Epidermal melanocyte (primary cell): ENCODE data around the gene CLSTN2.

Experiments
- DNase-seq: peaks from one replicate; pipeline ENCODE4 v3.0.0; 2011; ENCODE audit warnings: low spot score; ENCODE audit not compliant: insufficient read length

CLSTN2 gene

DNA sequence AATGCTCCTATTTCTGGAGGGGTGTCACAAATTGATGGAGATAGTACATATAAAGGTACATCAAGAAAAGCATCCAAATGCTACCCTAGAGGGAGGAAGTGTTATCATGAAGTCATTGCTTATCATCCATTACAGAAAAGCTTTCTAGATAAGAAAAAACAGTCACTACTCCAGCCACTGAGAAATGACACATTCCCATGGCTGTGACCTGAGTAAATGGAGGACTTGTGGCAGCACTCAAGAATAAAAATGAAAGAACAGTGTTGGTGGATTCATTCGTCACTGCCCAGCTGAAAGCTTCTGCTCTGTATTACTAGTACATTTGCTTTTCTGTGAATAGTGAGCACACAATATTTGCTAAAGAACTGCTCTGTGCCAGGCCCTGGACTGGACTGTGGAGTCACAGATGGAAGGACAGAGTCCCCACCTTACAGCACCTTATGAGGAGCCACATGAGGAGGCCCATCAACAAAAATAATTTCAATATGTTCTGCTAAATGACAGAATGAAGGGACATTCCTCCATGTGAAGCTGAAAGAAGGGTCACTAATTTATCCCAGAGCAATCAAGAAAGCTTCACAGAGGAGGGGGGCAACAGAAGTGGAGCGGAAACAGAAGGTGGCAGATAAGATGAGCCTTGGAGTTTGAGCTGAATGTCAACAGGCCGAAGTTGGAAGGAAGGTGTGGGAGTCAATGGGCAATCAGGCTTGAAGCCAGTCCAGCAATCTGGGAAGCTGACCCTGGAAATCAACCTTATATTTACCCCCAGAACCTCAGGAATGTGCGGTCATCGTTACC lies 399.3 kb downstream of the CLSTN2 start:
- no peak for DNase-seq

- DNase-seq, result no peak
Observed at GRCh38 chr3:140336465-140336864, 401.5 kb downstream of the CLSTN2 start.

GRCh38 chr3:140338916-140339315 lies 403.9 kb downstream of the CLSTN2 start:
- no peak for DNase-seq

- no peak for DNase-seq
Observed at GRCh38 chr3:140341203-140341602, 406.2 kb downstream of the CLSTN2 start.

DNA sequence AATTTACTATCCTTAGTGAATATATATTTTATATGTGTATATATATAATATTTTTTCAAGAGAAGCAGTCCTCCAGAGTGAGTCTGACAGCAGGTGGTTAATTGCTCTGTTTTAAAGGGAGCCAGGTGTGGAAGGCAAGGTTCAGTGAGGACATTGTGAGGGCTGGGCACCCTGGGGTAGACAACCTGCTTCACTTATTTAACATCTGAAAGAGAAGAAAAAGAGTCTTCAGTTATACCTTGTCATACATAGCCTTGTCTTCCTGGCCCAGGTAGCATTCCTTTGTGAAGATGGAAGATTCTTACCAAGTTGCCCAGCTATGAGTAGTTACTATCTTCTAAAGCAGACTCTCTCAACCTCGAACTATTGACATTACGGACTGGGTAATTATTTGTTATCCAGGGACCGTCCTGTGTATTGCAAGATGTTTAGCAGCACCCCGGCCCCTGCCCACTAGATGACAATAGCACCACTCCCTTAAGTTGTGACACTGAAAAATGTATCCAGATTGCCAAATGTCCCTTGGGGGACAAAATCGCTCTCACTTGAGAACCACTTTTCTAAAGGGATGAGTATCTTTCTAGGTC lies 406.9 kb downstream of the CLSTN2 start:
- no peak for DNase-seq

- no peak for DNase-seq
Observed at GRCh38 chr3:140342668-140343067, 407.7 kb downstream of the CLSTN2 start.

GRCh38 chr3:140343211-140344081 lies 408.5 kb downstream of the CLSTN2 start:
- no peak for DNase-seq

- no peak for DNase-seq
Observed at GRCh38 chr3:140344082-140344454, 409.1 kb downstream of the CLSTN2 start.

DNA sequence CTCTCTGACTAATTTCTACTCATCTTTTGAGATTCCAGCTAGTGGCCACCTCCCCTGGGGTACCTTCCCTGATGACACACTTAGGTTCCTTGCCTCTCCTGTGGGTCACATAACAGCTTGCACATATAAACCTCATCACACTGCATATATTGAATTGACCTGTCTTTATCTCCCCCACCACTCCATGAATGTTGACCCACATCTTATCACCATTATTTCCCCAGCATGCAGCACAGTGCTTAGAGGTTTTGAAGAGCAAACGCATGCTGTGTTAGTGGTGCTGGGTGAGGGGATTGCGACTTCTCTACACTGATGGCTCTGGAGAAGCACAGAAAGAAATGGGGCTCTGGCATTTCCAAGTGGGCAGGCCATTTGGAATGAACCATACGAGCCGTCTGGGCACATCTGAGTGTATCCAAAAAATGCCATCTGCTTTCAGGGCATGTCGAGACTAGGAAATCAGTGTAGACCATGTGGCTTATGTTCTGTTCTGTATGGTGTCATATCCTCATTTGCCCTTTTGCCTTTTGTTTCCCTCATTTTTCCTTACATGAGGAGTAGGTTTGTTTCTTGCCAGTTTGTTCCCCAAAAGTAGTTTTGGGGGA lies 409.7 kb downstream of the CLSTN2 start:
- no peak for DNase-seq

GRCh38 chr3:140347151-140347550 lies 412.2 kb downstream of the CLSTN2 start:
- DNase-seq, result no peak

- DNase-seq, result no peak
Observed at GRCh38 chr3:140349938-140350337, 415.0 kb downstream of the CLSTN2 start.

GRCh38 chr3:140351466-140351865 lies 416.5 kb downstream of the CLSTN2 start:
- no peak for DNase-seq

DNA sequence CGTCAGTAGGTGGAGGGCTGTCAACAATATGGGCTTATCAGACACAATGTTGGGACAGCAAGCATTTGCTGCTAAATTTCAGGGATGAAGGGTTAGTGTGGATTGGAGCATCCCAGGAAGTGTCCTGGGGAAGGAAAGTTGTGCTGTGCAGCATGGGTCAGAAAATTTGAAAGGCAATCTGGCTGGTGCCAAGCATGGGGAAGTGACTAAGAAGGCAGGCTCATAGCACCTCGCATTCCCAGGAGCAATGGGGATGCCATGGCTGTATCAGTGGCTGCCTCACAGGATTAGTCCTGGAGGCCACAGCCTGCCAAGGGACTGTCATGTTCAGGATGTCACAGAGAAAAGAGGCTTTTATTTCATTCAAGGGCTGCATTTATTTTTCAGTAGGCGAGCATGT lies 420.5 kb downstream of the CLSTN2 start:
- DNase-seq, result no peak

GRCh38 chr3:140358686-140359085 lies 423.7 kb downstream of the CLSTN2 start:
- DNase-seq, result no peak

DNA sequence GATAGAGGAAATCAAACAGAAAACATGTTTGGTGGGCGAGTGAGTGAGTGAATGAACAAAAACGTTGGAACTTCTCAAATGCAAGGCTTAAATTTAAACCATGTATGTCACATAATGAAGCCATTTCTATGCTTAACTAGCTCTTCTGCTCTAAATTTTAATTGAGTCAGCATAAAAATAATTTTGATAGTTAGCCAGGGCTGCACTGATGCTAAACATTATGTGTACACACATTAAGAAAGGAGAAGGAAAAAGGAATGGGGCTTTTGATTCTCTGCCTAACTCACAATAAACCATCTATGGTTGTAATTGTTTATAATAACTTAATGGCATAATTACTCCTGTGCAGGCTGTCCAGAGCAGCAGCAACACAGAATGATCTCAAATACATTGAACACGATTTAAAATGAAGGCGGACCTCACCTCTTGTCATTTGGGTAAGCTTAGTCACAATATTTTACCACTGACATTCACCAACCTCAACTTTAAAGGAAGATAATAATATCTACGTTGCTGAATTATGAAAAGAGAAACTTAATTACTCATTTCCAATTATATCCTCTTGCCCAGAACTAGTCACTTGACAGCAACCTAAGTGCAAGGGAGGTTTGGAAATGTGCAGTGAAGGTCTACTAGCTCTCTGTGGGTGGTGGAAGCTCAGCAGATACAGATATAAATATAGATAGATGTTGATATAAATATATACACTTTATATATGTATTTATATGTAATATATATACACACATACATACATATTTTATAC lies 424.4 kb downstream of the CLSTN2 start:
- DNase-seq, result no peak

- DNase-seq, result no peak
Observed at GRCh38 chr3:140360332-140360731, 425.3 kb downstream of the CLSTN2 start.

DNA sequence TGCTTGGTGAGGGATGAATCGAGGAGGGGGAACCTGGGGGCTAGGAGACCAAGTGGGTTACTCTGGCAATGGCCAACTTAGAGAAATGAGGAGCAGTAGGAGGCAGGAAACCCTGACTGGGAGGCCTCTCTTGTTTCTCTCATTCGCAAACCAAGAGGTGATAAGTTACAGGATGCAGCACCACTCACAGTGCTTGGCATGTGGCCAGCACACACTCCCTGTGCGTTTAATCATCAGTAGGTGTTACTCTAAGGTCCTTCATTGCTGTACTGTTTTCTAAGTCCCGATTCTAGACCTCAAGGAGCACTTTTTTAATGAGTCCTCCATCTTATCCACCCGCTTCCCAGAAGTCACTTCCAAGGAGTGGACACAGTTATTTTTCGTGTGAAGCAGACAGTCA lies 428.8 kb downstream of the CLSTN2 start:
- no peak for DNase-seq

GRCh38 chr3:140365872-140366697 lies 431.1 kb downstream of the CLSTN2 start:
- DNase-seq, result no peak

GRCh38 chr3:140368223-140368811 lies 433.3 kb downstream of the CLSTN2 start:
- no peak for DNase-seq

GRCh38 chr3:140370686-140371085 lies 435.7 kb downstream of the CLSTN2 start:
- DNase-seq, result no peak
